Lower lobe of right lung (tissue), 2 donors: Measurements from ENCODE around the gene TRIML2. TPM values are rescaled to one million over a fixed set of nuclear protein-coding genes. Genes with fewer than 3 reads are reported as not detected.

Experiments used
- ATAC-seq, 2 donors: fragments of 200-7000 bp; cut with Tn5 transposase; one replicate each; pipeline ENCODE4 v1.9.1; 2020 to 2022; ENCODE audit warnings: mild to moderate bottlenecking in 2 of 2, moderate library complexity in 2 of 2
- DNase-seq: peaks from one replicate; pipeline ENCODE4 v3.0.0-alpha.2; 2020
- H3K27ac ChIP-seq: fragments of 200-600 bp; one replicate; pipeline ENCODE4 v1.8.0; 2022
- H3K27me3 ChIP-seq: fragments of 200-600 bp; one replicate; pipeline ENCODE4 v1.8.0; 2022; ENCODE audit warnings: low read depth
- H3K36me3 ChIP-seq: fragments of 200-600 bp; one replicate; pipeline ENCODE4 v1.8.0; 2022; ENCODE audit warnings: mild to moderate bottlenecking
- H3K4me1 ChIP-seq: fragments of 200-600 bp; one replicate; pipeline ENCODE4 v1.8.0; 2022
- H3K4me3 ChIP-seq: fragments of 200-600 bp; one replicate; pipeline ENCODE4 v1.8.0; 2022; ENCODE audit warnings: mild to moderate bottlenecking
- H3K9me3 ChIP-seq: fragments of 200-600 bp; one replicate; pipeline ENCODE4 v1.8.0; 2022
- intact Hi-C: fragments of 100-400 bp; cut with DNase I; formaldehyde crosslinking; loops from one replicate; pipeline ENCODE4 v1.11.0; 2022
- total RNA-seq: library from RNA; stranded (reverse); fragmentation: NEBNext Ultra II Directional; extraction: Animal tissue kit (Norgen Biotek cat#: 25700); gene quantifications from one replicate; pipeline ENCODE4 v1.2.1, GENCODE V29; 2021
- TF ChIP-seq, protein P1 (sequence below): fragments of 200-600 bp; IDR thresholded peaks from one replicate; pipeline ENCODE4 v1.8.0; 2022; ENCODE audit warnings: antibody characterized with exemption, mild to moderate bottlenecking
- donor health status: DM: no; HTN: yes; CAD: no; lungs with severe emphysema.

TRIML2 gene
- total RNA-seq, 1 donor from 2014 or later, result not detected

DNA sequence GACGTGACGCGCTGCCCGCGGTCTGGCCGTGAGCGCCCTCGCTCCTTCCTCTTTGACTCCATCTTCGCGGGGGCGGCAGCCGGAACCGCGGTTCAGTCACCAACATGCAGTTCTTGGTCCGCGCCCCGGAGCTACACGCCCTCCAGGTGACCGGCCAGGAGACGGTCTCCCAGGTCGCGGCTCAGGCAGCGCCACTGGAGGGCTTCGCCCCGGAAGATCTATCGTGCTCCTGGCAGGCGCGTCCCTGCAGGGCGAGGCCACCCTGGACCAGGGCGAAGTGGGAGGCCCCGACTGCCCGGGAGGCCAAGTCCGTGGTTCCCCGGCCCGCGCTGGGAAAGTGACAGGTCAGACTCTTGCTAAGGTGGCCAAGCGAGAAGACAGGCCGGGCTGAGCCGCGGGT is 2.9 kb downstream of the TRIML2 start:
- TF ChIP-seq, protein P1, sequence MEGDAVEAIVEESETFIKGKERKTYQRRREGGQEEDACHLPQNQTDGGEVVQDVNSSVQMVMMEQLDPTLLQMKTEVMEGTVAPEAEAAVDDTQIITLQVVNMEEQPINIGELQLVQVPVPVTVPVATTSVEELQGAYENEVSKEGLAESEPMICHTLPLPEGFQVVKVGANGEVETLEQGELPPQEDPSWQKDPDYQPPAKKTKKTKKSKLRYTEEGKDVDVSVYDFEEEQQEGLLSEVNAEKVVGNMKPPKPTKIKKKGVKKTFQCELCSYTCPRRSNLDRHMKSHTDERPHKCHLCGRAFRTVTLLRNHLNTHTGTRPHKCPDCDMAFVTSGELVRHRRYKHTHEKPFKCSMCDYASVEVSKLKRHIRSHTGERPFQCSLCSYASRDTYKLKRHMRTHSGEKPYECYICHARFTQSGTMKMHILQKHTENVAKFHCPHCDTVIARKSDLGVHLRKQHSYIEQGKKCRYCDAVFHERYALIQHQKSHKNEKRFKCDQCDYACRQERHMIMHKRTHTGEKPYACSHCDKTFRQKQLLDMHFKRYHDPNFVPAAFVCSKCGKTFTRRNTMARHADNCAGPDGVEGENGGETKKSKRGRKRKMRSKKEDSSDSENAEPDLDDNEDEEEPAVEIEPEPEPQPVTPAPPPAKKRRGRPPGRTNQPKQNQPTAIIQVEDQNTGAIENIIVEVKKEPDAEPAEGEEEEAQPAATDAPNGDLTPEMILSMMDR, result no peak
- Histone ChIP-seq H3K27ac (no peak overlapping the region), H3K9me3 (peaks cover 5% of the 10 kb centered on the region), H3K4me3 (no peak overlapping the region), H3K27me3 (no peaks in the 10 kb centered on the region), H3K36me3 (no peaks in the 10 kb centered on the region), H3K4me1 (no peaks in the 10 kb centered on the region)
- intact Hi-C loops, result no loop called here
- ATAC-seq, result no peak
- no peak for DNase-seq

DNA sequence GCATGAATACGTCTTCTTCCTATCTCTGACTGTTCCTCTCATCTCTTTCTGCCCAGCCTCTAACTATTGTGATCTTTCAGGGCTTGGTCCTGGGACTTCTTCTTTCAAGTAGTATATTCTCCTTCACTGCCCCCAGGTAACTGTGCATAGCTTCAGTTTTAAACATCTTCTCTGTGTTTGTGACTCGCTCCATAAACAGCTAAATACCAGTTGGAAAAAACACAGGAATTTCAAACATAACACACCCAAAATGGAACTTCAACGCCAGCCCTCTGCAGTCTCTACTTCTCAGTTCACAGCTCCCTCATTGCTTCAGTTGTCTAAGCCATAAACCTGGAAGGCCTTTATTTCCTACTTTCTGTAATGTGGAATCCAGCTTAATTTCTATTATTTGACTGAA is 16.6 kb downstream of the TRIML2 start:
- DNase-seq, result no peak
- no peaks in the 10 kb centered on the region for H3K27me3 ChIP-seq
- TF ChIP-seq, protein P1, result no peak
- H3K4me3 ChIP-seq, result no peak overlapping the region
- H3K36me3 ChIP-seq, result no peaks in the 10 kb centered on the region
- H3K4me1 ChIP-seq, result no peaks in the 10 kb centered on the region
- no peaks in the 10 kb centered on the region for H3K9me3 ChIP-seq
- no peak for ATAC-seq
- intact Hi-C loops, result no loop called here
- no peak overlapping the region for H3K27ac ChIP-seq

DNA sequence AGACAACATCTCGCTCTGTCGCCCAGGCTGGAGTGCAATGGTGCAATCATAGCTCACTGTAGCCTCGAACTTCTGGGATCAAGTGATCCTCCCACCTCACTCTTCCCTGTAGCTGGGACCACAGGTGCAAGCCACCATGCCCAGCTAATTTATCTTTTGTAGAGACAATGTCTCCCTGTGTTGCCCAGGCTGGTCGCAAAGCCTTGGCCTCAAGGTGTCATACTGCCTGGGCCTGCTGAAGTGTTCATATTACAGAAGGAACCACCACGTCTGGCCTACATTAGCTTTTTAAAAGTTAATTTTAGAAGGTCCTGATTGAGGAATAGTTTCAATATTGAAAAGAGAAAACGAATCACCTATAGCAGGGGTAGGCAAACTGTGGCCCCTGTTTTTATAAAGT is 22.5 kb downstream of the TRIML2 start:
- Histone ChIP-seq H3K27ac (no peak overlapping the region), H3K27me3 (no peaks in the 10 kb centered on the region), H3K36me3 (no peaks in the 10 kb centered on the region), H3K9me3 (no peaks in the 10 kb centered on the region), H3K4me1 (no peaks in the 10 kb centered on the region), H3K4me3 (no peak overlapping the region)
- no peak for ATAC-seq
- TF ChIP-seq, protein P1, result no peak
- intact Hi-C loops, result no loop called here
- no peak for DNase-seq

GRCh38 chr4:188082796-188083195 is 26.6 kb downstream of the TRIML2 start:
- H3K4me3 ChIP-seq, result no peak overlapping the region
- DNase-seq (no peak), ATAC-seq (no peak)
- intact Hi-C loops, result no loop called here
- no peaks in the 10 kb centered on the region for H3K27me3 ChIP-seq
- TF ChIP-seq, protein P1, result no peak
- H3K4me1 ChIP-seq, result no peaks in the 10 kb centered on the region
- no peak overlapping the region for H3K27ac ChIP-seq
- H3K9me3 ChIP-seq, result no peaks in the 10 kb centered on the region
- H3K36me3 ChIP-seq, result no peaks in the 10 kb centered on the region

DNA sequence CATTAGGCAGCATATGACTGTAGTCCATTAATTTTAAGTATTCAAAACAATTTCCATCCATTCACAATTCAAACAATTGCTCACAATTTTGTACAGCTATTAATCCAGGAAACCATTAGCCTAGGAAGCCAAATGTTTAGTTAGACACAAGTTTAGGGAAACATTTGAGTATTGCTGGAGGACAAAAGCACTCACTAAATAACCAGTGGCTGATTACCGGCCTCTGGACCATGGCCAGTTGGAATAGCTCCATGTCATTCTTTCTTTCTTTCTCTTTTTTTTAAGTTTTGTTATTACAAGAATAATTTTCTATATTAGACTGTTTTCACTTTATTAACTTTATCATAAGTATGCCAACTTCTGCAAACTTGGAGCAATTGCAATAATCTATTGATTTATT is 31.3 kb downstream of the TRIML2 start:
- Histone ChIP-seq H3K4me1 (no peaks in the 10 kb centered on the region), H3K9me3 (no peaks in the 10 kb centered on the region), H3K4me3 (no peak overlapping the region), H3K36me3 (no peaks in the 10 kb centered on the region), H3K27ac (no peak overlapping the region), H3K27me3 (no peaks in the 10 kb centered on the region)
- DNase-seq, result no peak
- intact Hi-C loops, result no loop called here
- TF ChIP-seq, protein P1, result no peak
- ATAC-seq, result no peak

GRCh38 chr4:188076169-188076568 is 33.2 kb downstream of the TRIML2 start:
- TF ChIP-seq, protein P1, result no peak
- Histone ChIP-seq H3K9me3 (no peaks in the 10 kb centered on the region), H3K4me3 (no peak overlapping the region), H3K4me1 (no peaks in the 10 kb centered on the region), H3K27me3 (no peaks in the 10 kb centered on the region), H3K27ac (no peak overlapping the region), H3K36me3 (no peaks in the 10 kb centered on the region)
- intact Hi-C loops, result no loop called here
- DNase-seq (no peak), ATAC-seq (no peak)
